ENCODE results near the gene SDC4. TPM values are rescaled to one million over a fixed set of nuclear protein-coding genes. Genes with fewer than 3 reads are reported as not detected.

Gene SDC4
- total RNA-seq, 6 experiments from 2014 or later = 122 to 146 (median 135) TPM

GRCh38 chr20:45350217-45350616 lies 2.0 kb upstream of the SDC4 start:
- Mint-ChIP-seq H3K9me3 (no peaks in the 10 kb centered on the region), H3K4me1 (ENCODE audit: low read depth) (peaks cover 40% of the 10 kb centered on the region), H3K27me3 (ENCODE audit: insufficient read depth) (no peaks in the 10 kb centered on the region), H3K4me3 (no peak overlapping the region), H3K27ac (no peak overlapping the region), H3K36me3 (ENCODE audit: low read depth) (peaks cover 5% of the 10 kb centered on the region; the same call in 1 of the 2 replicates)
- no peak for DNase-seq
- TF ChIP-seq, protein P1, sequence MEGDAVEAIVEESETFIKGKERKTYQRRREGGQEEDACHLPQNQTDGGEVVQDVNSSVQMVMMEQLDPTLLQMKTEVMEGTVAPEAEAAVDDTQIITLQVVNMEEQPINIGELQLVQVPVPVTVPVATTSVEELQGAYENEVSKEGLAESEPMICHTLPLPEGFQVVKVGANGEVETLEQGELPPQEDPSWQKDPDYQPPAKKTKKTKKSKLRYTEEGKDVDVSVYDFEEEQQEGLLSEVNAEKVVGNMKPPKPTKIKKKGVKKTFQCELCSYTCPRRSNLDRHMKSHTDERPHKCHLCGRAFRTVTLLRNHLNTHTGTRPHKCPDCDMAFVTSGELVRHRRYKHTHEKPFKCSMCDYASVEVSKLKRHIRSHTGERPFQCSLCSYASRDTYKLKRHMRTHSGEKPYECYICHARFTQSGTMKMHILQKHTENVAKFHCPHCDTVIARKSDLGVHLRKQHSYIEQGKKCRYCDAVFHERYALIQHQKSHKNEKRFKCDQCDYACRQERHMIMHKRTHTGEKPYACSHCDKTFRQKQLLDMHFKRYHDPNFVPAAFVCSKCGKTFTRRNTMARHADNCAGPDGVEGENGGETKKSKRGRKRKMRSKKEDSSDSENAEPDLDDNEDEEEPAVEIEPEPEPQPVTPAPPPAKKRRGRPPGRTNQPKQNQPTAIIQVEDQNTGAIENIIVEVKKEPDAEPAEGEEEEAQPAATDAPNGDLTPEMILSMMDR (IDR thresholded peaks at IDR 0.05) = no peak

DNA sequence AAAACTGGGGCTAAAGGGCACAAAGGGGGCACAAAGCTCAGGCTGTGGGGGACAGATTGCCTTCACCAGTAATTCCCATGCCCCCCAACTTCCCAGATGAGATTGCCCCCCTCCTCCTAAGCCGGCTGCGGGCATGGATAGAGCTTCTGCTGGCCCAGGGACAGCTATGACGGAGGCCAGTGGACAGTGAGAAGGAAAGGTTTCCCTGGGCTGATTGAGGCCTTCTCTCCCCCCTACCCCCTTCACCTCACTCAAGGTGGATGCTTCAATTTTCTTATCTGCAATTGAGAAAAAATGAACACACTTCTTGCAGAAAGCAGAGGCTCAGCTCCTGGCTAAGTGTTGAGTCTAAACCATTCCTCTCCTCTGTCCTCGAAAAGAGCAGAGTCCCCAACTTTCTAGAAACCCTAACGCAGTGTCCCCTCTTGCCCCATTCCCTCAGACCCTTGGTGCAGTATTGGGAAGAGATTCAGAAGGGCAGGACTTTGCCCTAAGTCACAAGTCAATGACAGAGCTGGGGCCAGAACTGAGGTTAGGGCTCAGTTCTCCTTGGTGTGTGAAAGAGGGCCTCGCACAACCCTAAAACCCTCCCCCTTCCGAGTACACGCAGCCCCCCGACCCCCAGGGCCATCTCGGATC lies 808 bp downstream of the SDC4 start:
- H3K4me3 Mint-ChIP-seq = peak overlapping the region; percentile 99
- no peaks in the 10 kb centered on the region for H3K9me3 Mint-ChIP-seq
- peaks cover 53% of the 10 kb centered on the region for H3K4me1 Mint-ChIP-seq (ENCODE audit: low read depth)
- DNase-seq = no peak
- H3K36me3 Mint-ChIP-seq (ENCODE audit: low read depth) = peaks cover 10% of the 10 kb centered on the region; the same call in 1 of the 2 replicates
- no peaks in the 10 kb centered on the region; the same call in none of the 2 replicates for H3K27me3 Mint-ChIP-seq (ENCODE audit: insufficient read depth)
- H3K27ac Mint-ChIP-seq = peak overlapping the region; percentile 94
- TF ChIP-seq, protein P1 (IDR thresholded peaks at IDR 0.05) = no peak

DNA sequence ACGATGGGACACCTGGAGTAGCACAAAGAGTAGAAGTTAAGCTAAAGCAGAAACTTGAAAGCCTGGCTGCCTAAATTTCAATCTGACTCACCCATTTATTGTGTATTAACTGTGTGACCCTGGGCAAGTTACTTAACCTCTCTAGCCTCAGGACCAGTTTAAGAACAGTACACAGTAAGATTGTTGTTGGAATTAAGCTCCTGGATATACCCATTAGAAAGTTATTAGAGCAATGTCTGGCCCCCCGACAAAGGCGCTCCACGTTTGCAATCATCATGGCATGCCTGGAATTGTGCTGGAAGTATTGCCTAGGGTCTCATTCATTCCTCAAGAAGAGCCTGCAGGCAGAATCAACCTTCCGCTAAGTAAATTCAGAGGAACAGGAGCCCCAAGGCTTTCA lies 1.4 kb downstream of the SDC4 start:
- no peaks in the 10 kb centered on the region; the same call in none of the 2 replicates for H3K27me3 Mint-ChIP-seq (ENCODE audit: insufficient read depth)
- peak overlapping the region; percentile 94 for H3K27ac Mint-ChIP-seq
- H3K4me1 Mint-ChIP-seq (ENCODE audit: low read depth) = peaks cover 58% of the 10 kb centered on the region
- H3K9me3 Mint-ChIP-seq = no peaks in the 10 kb centered on the region
- H3K4me3 Mint-ChIP-seq = peak overlapping the region; percentile 99
- no peak for DNase-seq
- peaks cover 10% of the 10 kb centered on the region for H3K36me3 Mint-ChIP-seq (ENCODE audit: low read depth)
- TF ChIP-seq, protein P1 (IDR thresholded peaks at IDR 0.05) = no peak

- peak overlapping the region; percentile 99 for H3K4me3 Mint-ChIP-seq
- peaks cover 14% of the 10 kb centered on the region for H3K36me3 Mint-ChIP-seq (ENCODE audit: low read depth)
- no peaks in the 10 kb centered on the region for H3K9me3 Mint-ChIP-seq
- peak overlapping the region; percentile 94 for H3K27ac Mint-ChIP-seq
- no peak for DNase-seq
- TF ChIP-seq, protein P1 (IDR thresholded peaks at IDR 0.05) = no peak
- no peaks in the 10 kb centered on the region; the same call in none of the 2 replicates for H3K27me3 Mint-ChIP-seq (ENCODE audit: insufficient read depth)
- H3K4me1 Mint-ChIP-seq (ENCODE audit: low read depth) = peaks cover 64% of the 10 kb centered on the region
Measured at GRCh38 chr20:45346291-45346718, 1.9 kb downstream of the SDC4 start.

DNA sequence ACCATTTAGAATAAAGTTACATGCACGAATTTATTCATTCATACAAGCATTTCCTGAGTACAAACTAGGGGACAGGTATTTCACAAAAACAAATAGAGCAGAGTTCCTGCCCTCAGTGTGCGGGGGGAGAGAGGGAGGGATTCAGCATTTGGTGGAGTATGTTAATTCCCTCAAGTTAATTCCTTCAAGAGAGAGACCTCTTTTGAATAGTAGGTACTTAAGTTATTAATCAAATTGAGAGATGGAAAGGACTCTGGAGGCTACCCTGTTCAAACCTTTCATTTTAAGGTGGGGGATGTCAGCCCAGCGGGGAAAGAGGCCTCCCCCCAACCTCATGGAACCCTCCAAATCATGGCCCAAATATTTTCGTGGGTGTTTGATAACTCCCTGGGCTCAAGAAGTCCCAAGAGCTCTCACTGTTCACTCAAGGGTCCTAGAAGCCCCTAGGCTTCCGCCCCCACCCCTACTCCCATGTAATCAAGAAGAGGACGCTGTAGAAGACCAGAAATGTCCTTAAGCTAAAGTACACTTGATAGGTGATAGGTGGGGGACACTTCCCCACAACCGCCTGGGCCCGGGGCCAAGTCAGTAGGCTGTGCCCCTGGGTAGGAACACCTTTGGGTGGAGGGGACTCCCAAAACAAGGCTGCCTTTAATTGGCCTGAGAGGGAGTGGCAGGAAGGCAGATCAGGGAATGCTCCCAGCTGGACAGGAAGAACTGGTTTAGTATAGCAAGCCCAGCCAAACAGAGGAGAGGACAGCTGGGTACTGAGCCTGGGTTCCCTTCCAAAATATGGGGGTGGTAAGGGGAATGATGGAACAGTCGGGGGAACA lies 2.9 kb downstream of the SDC4 start:
- Mint-ChIP-seq H3K27ac (peak overlapping the region; percentile 94), H3K27me3 (ENCODE audit: insufficient read depth) (no peaks in the 10 kb centered on the region; the same call in none of the 2 replicates), H3K9me3 (no peaks in the 10 kb centered on the region), H3K4me1 (ENCODE audit: low read depth) (peaks cover 74% of the 10 kb centered on the region), H3K36me3 (ENCODE audit: low read depth) (peaks cover 21% of the 10 kb centered on the region), H3K4me3 (peak overlapping the region; percentile 99)
- no peak for DNase-seq
- TF ChIP-seq, protein P1 (IDR thresholded peaks at IDR 0.05) = no peak

Data from HFFc6 (cell line).